Adipocyte (in vitro differentiated cells): ENCODE results near the gene VSTM1.

ENCODE experiments used
- DNase-seq: peaks from one replicate; pipeline ENCODE4 v3.0.0-alpha.2; 2015; ENCODE audit warnings: low read depth
- H3K27me3 ChIP-seq: replicated peaks from 2 replicates; pipeline ENCODE4 v1.7.0; 2013; ENCODE audit warnings: mild to moderate bottlenecking, low read length, moderate library complexity; ENCODE audit not compliant: control insufficient read depth, insufficient read depth
- H3K36me3 ChIP-seq: 2 replicates; pipeline ENCODE4 v1.7.0; 2013; ENCODE audit warnings: low read length, mild to moderate bottlenecking, moderate library complexity; ENCODE audit not compliant: control insufficient read depth, insufficient read depth, severe bottlenecking
- H3K4me1 ChIP-seq: 2 replicates; pipeline ENCODE4 v1.7.0; 2013; ENCODE audit warnings: mild to moderate bottlenecking, low read length, moderate library complexity; ENCODE audit not compliant: control insufficient read depth, insufficient read depth
- H3K4me3 ChIP-seq: 2 replicates; pipeline ENCODE4 v1.7.0; 2013; ENCODE audit warnings: mild to moderate bottlenecking, low read length, moderate library complexity
- H3K9ac ChIP-seq: 2 replicates; pipeline ENCODE4 v1.7.0; 2013; ENCODE audit warnings: mild to moderate bottlenecking, low read length, moderate library complexity
- H3K9me3 ChIP-seq: 2 replicates; pipeline ENCODE4 v1.7.0; 2013; ENCODE audit warnings: mild to moderate bottlenecking, low read length, moderate library complexity; ENCODE audit not compliant: control insufficient read depth

Gene VSTM1

DNA sequence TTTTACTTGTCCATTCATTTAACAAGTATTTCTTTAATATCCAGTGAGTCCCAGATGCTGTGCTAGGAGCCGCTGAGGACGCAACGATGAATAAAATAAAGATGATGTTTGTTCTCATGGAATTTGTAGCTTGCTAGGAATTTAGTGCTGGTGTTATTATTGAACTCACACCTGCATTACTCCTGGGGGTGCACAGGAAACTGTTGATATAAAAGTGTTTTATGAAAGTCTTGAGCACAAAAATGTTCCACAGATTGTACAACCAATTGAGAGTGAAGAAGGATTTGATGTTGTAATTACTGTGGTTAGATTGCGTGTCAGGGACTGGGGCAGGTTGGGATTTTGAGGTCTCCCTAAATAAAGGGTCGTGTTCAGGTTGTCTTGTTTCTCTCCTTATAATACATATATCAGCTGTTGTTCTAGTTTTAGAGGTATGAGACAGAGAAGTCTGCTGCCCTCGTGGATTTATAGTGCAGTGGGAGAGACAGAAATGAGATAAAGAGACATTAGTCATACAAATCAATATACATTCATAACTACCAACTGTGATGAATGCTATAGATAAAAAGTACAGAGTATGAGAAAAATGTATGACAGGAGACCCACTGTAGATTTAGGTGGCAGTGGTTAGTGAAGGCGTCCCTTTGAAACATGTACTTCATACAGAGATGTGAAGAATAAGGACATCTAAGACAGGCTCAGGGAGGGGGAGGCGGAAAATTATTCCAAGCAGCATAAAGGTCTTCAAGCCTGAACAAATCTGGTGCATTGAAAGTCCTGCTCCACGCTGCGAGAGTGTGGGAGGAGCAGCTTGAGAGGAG lies 61.0 kb downstream of the VSTM1 start:
- Histone ChIP-seq H3K4me3 (no peak overlapping the region), H3K36me3 (no peaks in the 10 kb centered on the region), H3K27me3 (peaks cover 39% of the 10 kb centered on the region), H3K9ac (no peak overlapping the region), H3K4me1 (no peaks in the 10 kb centered on the region), H3K9me3 (no peaks in the 10 kb centered on the region)
- no peak for DNase-seq

DNA sequence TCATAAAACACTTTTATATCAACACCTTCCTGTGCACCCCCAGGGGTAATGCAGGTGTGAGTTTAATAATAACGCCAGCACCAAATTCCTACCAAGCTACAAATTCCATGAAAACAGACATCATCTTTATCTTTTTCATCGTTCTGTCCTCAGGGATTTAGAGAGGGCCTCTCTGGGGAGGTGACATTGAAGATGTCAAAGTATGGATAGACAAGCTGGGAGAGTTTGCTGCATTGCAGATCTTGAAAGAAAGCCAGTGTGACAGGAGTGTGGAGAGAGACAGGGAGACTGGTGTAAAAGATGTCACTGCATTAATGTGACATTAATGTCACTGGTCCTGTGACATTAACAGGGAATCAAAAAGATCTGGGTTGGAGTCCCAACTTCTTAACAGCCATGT lies 62.2 kb downstream of the VSTM1 start:
- H3K9me3 ChIP-seq, result no peaks in the 10 kb centered on the region
- H3K27me3 ChIP-seq, result peaks cover 44% of the 10 kb centered on the region
- no peaks in the 10 kb centered on the region for H3K36me3 ChIP-seq
- H3K4me1 ChIP-seq, result no peaks in the 10 kb centered on the region
- no peak for DNase-seq
- H3K9ac ChIP-seq, result no peak overlapping the region
- no peak overlapping the region for H3K4me3 ChIP-seq

DNA sequence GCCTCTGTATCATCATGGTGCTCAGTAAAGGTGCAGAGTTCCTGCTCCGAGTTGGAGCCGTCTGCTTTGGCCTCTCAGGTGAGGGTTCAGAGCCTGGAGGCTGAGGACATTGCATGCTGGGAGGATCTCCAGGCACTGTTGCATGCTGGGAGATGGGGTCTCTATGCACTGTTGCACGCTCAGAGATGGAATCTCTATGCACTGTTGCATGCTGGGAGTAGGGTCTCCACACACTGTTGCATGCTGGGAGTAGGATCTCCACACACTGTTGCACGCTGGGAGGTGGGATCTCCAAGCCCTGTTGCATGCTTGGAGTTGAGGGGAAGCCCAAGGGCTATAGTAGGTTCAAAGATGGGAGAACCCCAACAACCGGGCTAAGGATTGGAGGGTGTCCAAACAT lies 64.0 kb downstream of the VSTM1 start:
- Histone ChIP-seq H3K9me3 (no peaks in the 10 kb centered on the region), H3K36me3 (no peaks in the 10 kb centered on the region), H3K9ac (no peak overlapping the region), H3K4me1 (no peaks in the 10 kb centered on the region), H3K27me3 (peaks cover 56% of the 10 kb centered on the region), H3K4me3 (no peak overlapping the region)
- DNase-seq, result no peak

DNA sequence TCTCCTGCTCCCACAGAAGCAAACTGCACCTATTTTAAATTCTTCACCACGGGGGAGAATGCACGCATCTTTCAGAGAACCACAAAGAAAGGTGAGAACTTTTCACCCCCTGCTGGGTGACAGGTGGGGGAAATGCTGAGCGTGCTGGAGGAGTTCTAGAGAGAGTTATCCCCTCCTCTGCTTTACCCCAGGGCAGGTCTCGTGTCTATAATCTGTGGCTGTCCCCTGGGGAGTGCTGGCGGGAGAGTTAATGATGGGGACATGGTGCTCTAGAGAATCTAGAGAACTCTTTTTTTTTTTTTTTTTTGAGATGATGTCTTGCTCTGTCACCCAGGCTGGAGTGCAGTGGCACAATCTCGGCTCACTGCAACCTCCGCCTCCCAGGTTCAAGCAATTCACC lies 65.5 kb downstream of the VSTM1 start:
- peaks cover 70% of the 10 kb centered on the region for H3K27me3 ChIP-seq
- H3K9me3 ChIP-seq, result no peaks in the 10 kb centered on the region

DNA sequence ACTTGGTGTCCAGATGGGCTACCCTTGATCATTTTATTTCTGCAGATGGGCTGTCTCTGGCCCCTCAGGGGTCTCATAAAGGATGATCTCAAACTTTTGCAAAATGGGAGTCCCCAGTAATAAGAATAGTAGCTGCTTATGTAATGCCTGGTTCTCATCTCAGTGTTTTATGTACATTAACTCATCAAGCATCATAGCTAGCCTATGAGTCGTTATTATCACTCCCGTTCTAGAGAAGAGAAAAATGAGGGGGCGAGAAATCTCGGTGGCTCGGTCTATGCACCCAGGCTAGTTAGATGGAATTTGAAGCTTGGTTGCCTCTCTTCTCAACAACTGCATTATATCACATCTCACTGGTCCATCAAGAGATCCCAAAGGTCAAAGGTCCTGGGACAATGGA lies 68.9 kb downstream of the VSTM1 start:
- Histone ChIP-seq H3K4me1 (no peaks in the 10 kb centered on the region), H3K36me3 (no peaks in the 10 kb centered on the region), H3K27me3 (peaks cover 64% of the 10 kb centered on the region), H3K9me3 (no peaks in the 10 kb centered on the region), H3K4me3 (no peak overlapping the region), H3K9ac (no peak overlapping the region)
- no peak for DNase-seq

More for the DNA sequence above, 65.5 kb downstream of the VSTM1 start:
- H3K36me3 ChIP-seq, result no peaks in the 10 kb centered on the region
- no peak for DNase-seq
- H3K4me3 ChIP-seq, result no peak overlapping the region
- no peaks in the 10 kb centered on the region for H3K4me1 ChIP-seq
- no peak overlapping the region for H3K9ac ChIP-seq

DNA sequence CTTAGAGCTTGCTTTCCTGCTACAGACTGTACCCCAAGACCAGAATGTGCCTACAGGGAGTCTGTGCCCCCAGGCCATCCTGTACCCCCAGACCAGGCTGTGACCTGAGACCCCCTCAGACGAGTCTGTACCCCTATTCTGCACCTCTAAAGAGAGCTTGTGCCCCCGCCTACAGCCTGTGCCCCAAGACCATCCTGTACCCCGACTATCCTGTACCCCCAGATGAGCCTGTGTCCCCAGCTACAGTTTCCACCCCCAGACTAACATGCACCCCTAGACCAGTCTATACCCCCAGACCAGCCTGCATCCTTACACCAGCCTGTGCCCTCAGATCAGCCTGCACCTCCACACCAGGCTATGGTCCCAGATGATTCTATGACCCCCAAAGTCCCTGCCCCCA lies 70.2 kb downstream of the VSTM1 start:
- no peaks in the 10 kb centered on the region for H3K9me3 ChIP-seq
- H3K4me3 ChIP-seq, result no peak overlapping the region
- H3K4me1 ChIP-seq, result no peaks in the 10 kb centered on the region
- H3K27me3 ChIP-seq, result peaks cover 60% of the 10 kb centered on the region
- no peak for DNase-seq
- H3K36me3 ChIP-seq, result no peaks in the 10 kb centered on the region
- no peak overlapping the region for H3K9ac ChIP-seq

DNA sequence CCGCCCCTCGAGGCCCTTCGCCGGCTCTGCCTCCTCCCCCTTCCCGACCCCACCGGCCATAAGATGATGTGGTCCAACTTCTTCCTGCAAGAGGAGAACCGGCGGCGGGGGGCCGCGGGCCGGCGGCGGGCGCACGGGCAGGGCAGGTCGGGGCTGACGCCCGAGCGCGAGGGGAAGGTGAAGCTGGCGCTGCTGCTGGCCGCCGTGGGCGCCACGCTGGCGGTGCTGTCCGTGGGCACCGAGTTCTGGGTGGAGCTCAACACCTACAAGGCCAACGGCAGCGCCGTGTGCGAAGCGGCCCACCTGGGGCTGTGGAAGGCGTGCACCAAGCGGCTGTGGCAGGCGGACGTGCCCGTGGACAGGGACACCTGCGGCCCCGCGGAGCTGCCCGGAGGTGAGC lies 70.9 kb downstream of the VSTM1 start:
- Histone ChIP-seq H3K9ac (no peak overlapping the region), H3K4me1 (no peaks in the 10 kb centered on the region), H3K9me3 (no peaks in the 10 kb centered on the region), H3K4me3 (no peak overlapping the region), H3K27me3 (peaks cover 55% of the 10 kb centered on the region), H3K36me3 (no peaks in the 10 kb centered on the region)
- DNase-seq, result no peak

DNA sequence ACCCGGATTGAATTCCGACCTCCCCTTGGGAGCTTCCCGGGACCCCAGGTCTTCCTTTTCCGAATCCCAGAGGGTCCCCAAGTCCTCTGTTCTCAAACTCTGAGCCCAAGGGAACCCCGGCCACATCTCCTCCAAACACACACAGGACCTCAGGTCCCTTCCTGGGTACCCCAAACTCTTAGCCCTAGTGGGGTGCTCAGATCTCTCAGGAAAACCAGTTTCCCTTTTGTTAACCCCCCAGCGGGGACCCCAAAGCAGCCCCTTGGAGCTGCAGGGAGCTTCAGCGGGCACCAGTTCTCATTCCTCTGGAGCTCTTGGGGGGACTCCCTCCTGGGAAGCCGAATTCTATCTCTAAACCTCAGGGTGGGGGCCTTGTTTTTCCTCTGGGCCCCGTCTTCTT lies 71.5 kb downstream of the VSTM1 start:
- DNase-seq, result no peak
- Histone ChIP-seq H3K36me3 (no peaks in the 10 kb centered on the region), H3K4me3 (no peak overlapping the region), H3K9ac (no peak overlapping the region), H3K27me3 (peaks cover 49% of the 10 kb centered on the region), H3K9me3 (no peaks in the 10 kb centered on the region), H3K4me1 (no peaks in the 10 kb centered on the region)

DNA sequence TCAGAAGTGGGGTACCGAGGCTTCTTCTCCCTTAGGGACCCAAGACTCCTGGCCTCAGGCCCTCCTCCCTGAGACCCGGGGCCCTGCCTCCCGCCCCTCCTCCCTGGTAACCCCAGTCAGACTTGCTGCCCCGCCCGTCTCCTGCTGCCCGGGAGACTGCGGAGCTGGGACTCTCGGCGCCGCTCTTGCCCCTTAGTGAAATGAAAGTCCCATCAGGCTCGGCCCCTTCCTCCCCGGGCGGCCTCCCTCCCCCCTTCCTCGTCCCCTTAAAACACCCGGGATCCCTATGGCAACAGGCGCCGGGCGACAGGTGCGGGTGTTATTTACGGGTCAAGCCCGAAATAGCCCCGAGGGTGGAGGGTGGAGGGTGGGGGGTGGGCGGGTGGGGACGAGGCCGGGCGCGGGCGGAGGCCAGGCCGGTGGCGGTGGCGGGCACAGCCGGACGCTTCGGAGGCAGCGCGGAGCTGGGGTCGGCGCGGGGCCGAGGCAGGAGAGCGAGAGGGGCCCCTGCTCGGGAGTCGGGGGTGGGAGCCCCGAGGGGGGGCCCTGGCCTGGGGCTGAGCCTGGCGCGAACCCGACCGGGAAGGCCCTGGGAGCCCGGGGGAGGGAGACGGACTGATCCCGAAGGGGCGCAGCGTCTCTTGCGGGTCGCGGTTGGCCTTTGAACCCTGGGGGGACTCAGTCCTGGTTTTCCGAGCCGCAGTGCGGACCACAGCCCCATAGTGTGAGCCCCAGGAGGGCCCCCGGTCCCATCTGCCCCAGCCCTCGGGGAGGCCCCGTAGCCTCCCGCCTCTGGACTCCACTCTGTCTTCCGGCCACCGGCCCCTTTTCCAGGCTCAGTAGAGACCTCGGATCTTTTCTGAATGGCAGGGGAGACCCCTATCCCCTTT lies 72.2 kb downstream of the VSTM1 start, which contains the start of gene CACNG6:
CACNG6 (plus strand) TSS at position 414 of the 890 bp plus-strand sequence. CDS start 1,241 bp downstream, outside the sequence.
- DNase-seq, result peak; percentile 22
- Histone ChIP-seq H3K27me3 (peaks cover 48% of the 10 kb centered on the region), H3K9ac (no peak within 1 kb of the TSS), H3K36me3 (no peaks in the 10 kb centered on the region), H3K4me3 (no peak within 1 kb of the TSS), H3K4me1 (no peaks in the 10 kb centered on the region), H3K9me3 (no peaks in the 10 kb centered on the region)
